ENCODE measurements around the gene MECP2.

DNA sequence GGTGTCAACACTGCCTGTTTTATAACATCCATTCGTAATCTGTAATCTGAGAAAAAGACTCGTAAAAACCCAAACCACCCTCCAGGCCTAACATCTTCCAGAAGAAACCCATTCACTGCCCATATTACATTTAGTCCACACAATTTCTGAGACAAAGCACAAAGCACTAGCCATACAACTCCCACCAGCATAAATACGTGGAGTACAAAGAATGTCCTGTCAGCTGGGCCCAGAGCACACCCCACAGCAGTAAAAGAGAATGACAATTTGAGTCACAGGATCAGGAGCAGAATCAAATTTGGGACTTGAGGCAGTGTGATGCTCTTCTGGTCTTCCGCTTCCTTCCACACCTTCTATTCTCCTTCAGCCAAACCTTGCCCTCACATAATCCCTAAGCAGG, 6.8 kb downstream of the MECP2 start:
- TF ChIP-seq, protein P1, sequence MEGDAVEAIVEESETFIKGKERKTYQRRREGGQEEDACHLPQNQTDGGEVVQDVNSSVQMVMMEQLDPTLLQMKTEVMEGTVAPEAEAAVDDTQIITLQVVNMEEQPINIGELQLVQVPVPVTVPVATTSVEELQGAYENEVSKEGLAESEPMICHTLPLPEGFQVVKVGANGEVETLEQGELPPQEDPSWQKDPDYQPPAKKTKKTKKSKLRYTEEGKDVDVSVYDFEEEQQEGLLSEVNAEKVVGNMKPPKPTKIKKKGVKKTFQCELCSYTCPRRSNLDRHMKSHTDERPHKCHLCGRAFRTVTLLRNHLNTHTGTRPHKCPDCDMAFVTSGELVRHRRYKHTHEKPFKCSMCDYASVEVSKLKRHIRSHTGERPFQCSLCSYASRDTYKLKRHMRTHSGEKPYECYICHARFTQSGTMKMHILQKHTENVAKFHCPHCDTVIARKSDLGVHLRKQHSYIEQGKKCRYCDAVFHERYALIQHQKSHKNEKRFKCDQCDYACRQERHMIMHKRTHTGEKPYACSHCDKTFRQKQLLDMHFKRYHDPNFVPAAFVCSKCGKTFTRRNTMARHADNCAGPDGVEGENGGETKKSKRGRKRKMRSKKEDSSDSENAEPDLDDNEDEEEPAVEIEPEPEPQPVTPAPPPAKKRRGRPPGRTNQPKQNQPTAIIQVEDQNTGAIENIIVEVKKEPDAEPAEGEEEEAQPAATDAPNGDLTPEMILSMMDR (conservative IDR thresholded peaks at IDR 0.05; ENCODE audit: low read depth, low read length) = no peak
- TF ChIP-seq EZH2phosphoT487 (IDR thresholded peaks at IDR 0.05; ENCODE audit: borderline replicate concordance, low read length) = no peak
- no peak for TF ChIP-seq EZH2 (IDR thresholded peaks at IDR 0.05; ENCODE audit: low read length, unreplicated experiment)

Data from PC-3 (cell line).